K562 (cell line): ENCODE results near the gene CTSD. TPM values are rescaled to one million over a fixed set of nuclear protein-coding genes. Genes with fewer than 3 reads are reported as not detected.

Source experiments
- CAMTA2 ChIP-seq: fragments of 250-450 bp; sonication (Bioruptor Pico); conservative IDR thresholded peaks from 2 replicates; pipeline ENCODE4 v1.5.1; 2022
- CTBP1 ChIP-seq: fragments of 450-650 bp; IDR thresholded peaks from 2 replicates; pipeline ENCODE4 v1.6.1; 2016; ENCODE audit warnings: borderline replicate concordance
- DMBX1 ChIP-seq: fragments of 250-450 bp; sonication (Bioruptor Pico); IDR thresholded peaks from 2 replicates; pipeline ENCODE4 v1.8.0; 2022; ENCODE audit warnings: inconsistent platforms, mild to moderate bottlenecking, moderate library complexity, borderline replicate concordance
- E2F5 ChIP-seq: sonication (generic); formaldehyde crosslinking; IDR thresholded peaks from 2 replicates; pipeline ENCODE4 v1.8.0; 2022; ENCODE audit warnings: mild to moderate bottlenecking, missing genetic modification reagents
- ELF2 ChIP-seq: fragments of 250-450 bp; sonication (Bioruptor Pico); IDR thresholded peaks from 2 replicates; pipeline ENCODE4 v1.5.0; 2021; ENCODE audit warnings: mild to moderate bottlenecking
- IFI16 ChIP-seq: fragments of 250-450 bp; sonication (Bioruptor Pico); IDR thresholded peaks from 2 replicates; pipeline ENCODE4 v2.1.2; 2022; ENCODE audit warnings: mild to moderate bottlenecking, inconsistent platforms
- LCOR ChIP-seq: sonication (generic); formaldehyde crosslinking; IDR thresholded peaks from 2 replicates; pipeline ENCODE4 v1.8.0; 2022; ENCODE audit warnings: mild to moderate bottlenecking, missing genetic modification reagents
- MED1 ChIP-seq: sonication (generic); formaldehyde crosslinking; IDR thresholded peaks from 2 replicates; pipeline ENCODE4 v1.8.1; 2023; ENCODE audit warnings: missing genetic modification reagents, borderline replicate concordance
- PHF20 ChIP-seq: fragments of 450-650 bp; IDR thresholded peaks from 2 replicates; pipeline ENCODE4 v1.6.1; 2018; ENCODE audit not compliant: partially characterized antibody
- RERE ChIP-seq: sonication (generic); formaldehyde crosslinking; IDR thresholded peaks from 2 replicates; pipeline ENCODE4 v1.8.0; 2023; ENCODE audit warnings: missing genetic modification reagents, mild to moderate bottlenecking, borderline replicate concordance
- RHOXF2B ChIP-seq: fragments of 250-450 bp; sonication (Bioruptor Pico); conservative IDR thresholded peaks from 2 replicates; pipeline ENCODE4 v1.5.1; 2021
- SETDB1 ChIP-seq: IDR thresholded peaks from one replicate; pipeline ENCODE4 v1.6.1; 2012; ENCODE audit warnings: low read length, control low read depth, inconsistent platforms
- SREBF2 ChIP-seq: sonication (generic); formaldehyde crosslinking; IDR thresholded peaks from 2 replicates; pipeline ENCODE4 v1.4.0; 2020; ENCODE audit warnings: mild to moderate bottlenecking, missing genetic modification reagents
- USF2 ChIP-seq: sonication (generic); formaldehyde crosslinking; IDR thresholded peaks from 2 replicates; pipeline ENCODE4 v1.5.0; 2020; ENCODE audit warnings: missing genetic modification reagents
- ZBTB8A ChIP-seq: fragments of 450-650 bp; IDR thresholded peaks from 2 replicates; pipeline ENCODE4 v1.6.1; 2018; ENCODE audit warnings: mild to moderate bottlenecking, moderate library complexity; ENCODE audit not compliant: partially characterized antibody
- ZKSCAN1 ChIP-seq: fragments of 150-350 bp; IDR thresholded peaks from 2 replicates; pipeline ENCODE4 v1.6.1; 2016; ENCODE audit warnings: low read depth, low read length
- ZNF121 ChIP-seq: sonication (generic); formaldehyde crosslinking; conservative IDR thresholded peaks from 2 replicates; pipeline ENCODE4 v1.8.0; 2022; ENCODE audit warnings: missing genetic modification reagents
- ZNF212 ChIP-seq: fragments of 450-650 bp; formaldehyde crosslinking; IDR thresholded peaks from 2 replicates; pipeline ENCODE4 v1.4.0; 2020; ENCODE audit warnings: mild to moderate bottlenecking
- polyA plus RNA-seq, 8 experiments: library from polyadenylated mRNA; depleted of rRNA in 4 of 8; stranded (reverse) in 5 of 8; unstranded in 3 of 8; fragments of >200 nt; fragmentation: Nextera tagmentation in 2 of 8; fragmentation: Illumina TruSeq in 1 of 8; extraction: Ambion mirVana in 2 of 8; extraction: Trizol in 1 of 8; gene quantifications; 2 replicates each; pipeline versions ENCODE4 v1.2.1 to v1.2.3, GENCODE V29; 2011 to 2014; ENCODE audit warnings: inconsistent platforms in 1 of 8, missing spikeins in 1 of 8
- total RNA-seq, 7 experiments: library from RNA; depleted of rRNA in 6 of 7; stranded (reverse); fragments of >200 nt in 6 of 7; fragmentation: Illumina TruSeq in 2 of 7; extraction: Trizol in 2 of 7; gene quantifications; 2 replicates each; pipeline versions ENCODE4 v1.2.1 to v1.2.3, GENCODE V29; 2011 to 2021; ENCODE audit warnings: low replicate concordance in 1 of 7

CTSD gene
- total and polyA plus RNA-seq, 9 of the 15 experiments (the other 6 are each of a cell fraction or from before 2014, with no cell fraction given) = 1.0 to 112 (median 40.9) TPM

GRCh38 chr11:1772270-1773130 lies 8.8 kb upstream of the CTSD start (continued):
- TF ChIP-seq LCOR = no peak
- TF ChIP-seq E2F5 = no peak
- peak; percentile 76; the same call in 1 of the 2 replicates for TF ChIP-seq CTBP1
- TF ChIP-seq MED1 (CRISPR knock-in tag) = no peak
- TF ChIP-seq RHOXF2B (CRISPR knock-in tag) = no peak
- TF ChIP-seq ZBTB8A = no peak
- no peak for TF ChIP-seq CAMTA2 (CRISPR knock-in tag)
- TF ChIP-seq SREBF2 (CRISPR knock-in tag) = no peak
- no peak for TF ChIP-seq ZNF121 (CRISPR knock-in tag)
- no peak for TF ChIP-seq DMBX1 (CRISPR knock-in tag)
- no peak for TF ChIP-seq USF2
- no peak for TF ChIP-seq IFI16
- TF ChIP-seq RERE (CRISPR knock-in tag) = no peak
- TF ChIP-seq ZKSCAN1 = no peak; the same call in 1 of the 2 replicates
- TF ChIP-seq PHF20 = no peak
- TF ChIP-seq ZNF212 (CRISPR knock-in tag) = no peak
- no peak for TF ChIP-seq SETDB1
- no peak for TF ChIP-seq ELF2 (CRISPR knock-in tag)
